WTC11 (cell line): ENCODE data around the gene TLK1. TPM values are rescaled to one million over a fixed set of nuclear protein-coding genes. Genes with fewer than 3 reads are reported as not detected.

Source experiments
- ATAC-seq: fragments of 200-7000 bp; cut with Tn5 transposase; 2 replicates; pipeline ENCODE4 v1.10.0; 2021; ENCODE audit warnings: mild to moderate bottlenecking, moderate library complexity
- CTCF ChIA-PET: fragments of 300-600 bp; sonication (Branson Sonifier 250); formaldehyde crosslinking; loops from one replicate; lab custom pipeline; 2021; ENCODE audit warnings: antibody characterized with exemption; lab: Charles Lee
- POLR2A ChIA-PET: fragments of 350-600 bp; sonication (Branson Sonifier 250); formaldehyde crosslinking; loops from one replicate; lab custom pipeline; 2021; ENCODE audit warnings: antibody characterized with exemption; lab: Charles Lee
- DNase-seq: peaks from one replicate; pipeline ENCODE4 v3.0.0; 2021; ENCODE audit warnings: low spot score
- H3K27ac Mint-ChIP-seq: 2 replicates; pipeline ENCODE4 v1.8.0; 2021; ENCODE audit warnings: mixed read lengths
- H3K27me3 Mint-ChIP-seq: 2 replicates; pipeline ENCODE4 v1.8.0; 2021; ENCODE audit warnings: low read depth, mild to moderate bottlenecking, moderate library complexity, mixed read lengths
- H3K36me3 Mint-ChIP-seq: 2 replicates; pipeline ENCODE4 v1.8.0; 2021; ENCODE audit warnings: mixed read lengths
- H3K4me1 Mint-ChIP-seq: 2 replicates; pipeline ENCODE4 v1.8.0; 2022; ENCODE audit warnings: mixed read lengths
- H3K4me3 Mint-ChIP-seq: 2 replicates; pipeline ENCODE4 v1.8.0; 2021; ENCODE audit warnings: mild to moderate bottlenecking, moderate library complexity, mixed read lengths
- H3K9me3 Mint-ChIP-seq: 2 replicates; pipeline ENCODE4 v1.8.0; 2021; ENCODE audit warnings: mixed read lengths
- ARID4B ChIP-seq: sonication (generic); formaldehyde crosslinking; IDR thresholded peaks from 2 replicates; pipeline ENCODE4 v1.8.0; 2023; ENCODE audit warnings: missing genetic modification reagents, mild to moderate bottlenecking, borderline replicate concordance
- CREB1 ChIP-seq: sonication (generic); formaldehyde crosslinking; IDR thresholded peaks from 2 replicates; pipeline ENCODE4 v1.8.0; 2023; ENCODE audit warnings: mild to moderate bottlenecking, missing genetic modification reagents
- ESRRA ChIP-seq: sonication (generic); formaldehyde crosslinking; IDR thresholded peaks from 2 replicates; pipeline ENCODE4 v1.8.1; 2022; ENCODE audit warnings: mild to moderate bottlenecking, missing genetic modification reagents, borderline replicate concordance
- FOXK1 ChIP-seq: sonication (generic); formaldehyde crosslinking; IDR thresholded peaks from 2 replicates; pipeline ENCODE4 v1.8.0; 2022; ENCODE audit warnings: mild to moderate bottlenecking, moderate library complexity, missing genetic modification reagents
- HMGXB4 ChIP-seq: sonication (generic); formaldehyde crosslinking; IDR thresholded peaks from 2 replicates; pipeline ENCODE4 v1.8.1; 2023; ENCODE audit warnings: mild to moderate bottlenecking, moderate library complexity, missing genetic modification reagents
- IRF2 ChIP-seq: sonication (generic); formaldehyde crosslinking; IDR thresholded peaks from 2 replicates; pipeline ENCODE4 v1.8.0; 2022; ENCODE audit warnings: low read depth, missing genetic modification reagents, borderline replicate concordance
- MYBL2 ChIP-seq: sonication (generic); formaldehyde crosslinking; IDR thresholded peaks from 2 replicates; pipeline ENCODE4 v1.8.1; 2023; ENCODE audit warnings: mild to moderate bottlenecking, moderate library complexity, missing genetic modification reagents
- NFE2L1 ChIP-seq: sonication (generic); formaldehyde crosslinking; IDR thresholded peaks from 2 replicates; pipeline ENCODE4 v1.8.1; 2023; ENCODE audit warnings: missing genetic modification reagents
- NR2C2 ChIP-seq: sonication (generic); formaldehyde crosslinking; IDR thresholded peaks from 2 replicates; pipeline ENCODE4 v1.8.0; 2022; ENCODE audit warnings: mild to moderate bottlenecking, missing genetic modification reagents
- NR3C1 ChIP-seq: sonication (generic); formaldehyde crosslinking; conservative IDR thresholded peaks from 2 replicates; pipeline ENCODE4 v1.8.1; 2023; ENCODE audit warnings: low read depth, mild to moderate bottlenecking, missing genetic modification reagents
- PRDM15 ChIP-seq: sonication (generic); formaldehyde crosslinking; IDR thresholded peaks from 2 replicates; pipeline ENCODE4 v1.8.0; 2022; ENCODE audit warnings: missing genetic modification reagents
- PREB ChIP-seq: sonication (generic); formaldehyde crosslinking; IDR thresholded peaks from 2 replicates; pipeline ENCODE4 v1.8.1; 2022; ENCODE audit warnings: mild to moderate bottlenecking, missing genetic modification reagents, moderate library complexity, borderline replicate concordance
- TEAD1 ChIP-seq: sonication (generic); formaldehyde crosslinking; IDR thresholded peaks from 2 replicates; pipeline ENCODE4 v1.8.0; 2022; ENCODE audit warnings: mild to moderate bottlenecking, missing genetic modification reagents
- TP53 ChIP-seq: sonication (generic); formaldehyde crosslinking; IDR thresholded peaks from 2 replicates; pipeline ENCODE4 v1.8.1; 2023; ENCODE audit warnings: mild to moderate bottlenecking, missing genetic modification reagents
- ZNF232 ChIP-seq: sonication (generic); formaldehyde crosslinking; IDR thresholded peaks from 2 replicates; pipeline ENCODE4 v1.8.0; 2022; ENCODE audit warnings: mild to moderate bottlenecking, missing genetic modification reagents
- ZNF281 ChIP-seq: sonication (generic); formaldehyde crosslinking; IDR thresholded peaks from 2 replicates; pipeline ENCODE4 v1.8.0; 2023; ENCODE audit warnings: mild to moderate bottlenecking, missing genetic modification reagents
- ZNF317 ChIP-seq: sonication (generic); formaldehyde crosslinking; IDR thresholded peaks from 2 replicates; pipeline ENCODE4 v1.8.1; 2023; ENCODE audit warnings: low read depth, mild to moderate bottlenecking, moderate library complexity, missing genetic modification reagents, borderline replicate concordance
- ZNF671 ChIP-seq: fragments of 250-450 bp; sonication (Bioruptor Pico); IDR thresholded peaks from 2 replicates; pipeline ENCODE4 v1.8.0; 2021; ENCODE audit warnings: mild to moderate bottlenecking
- total RNA-seq: library from RNA; stranded (reverse); gene quantifications from 3 replicates; pipeline ENCODE4 v1.2.3, GENCODE V29; 2021
- TF ChIP-seq, protein P1 (sequence below): fragments of 250-450 bp; sonication (Bioruptor Pico); conservative IDR thresholded peaks from 2 replicates; pipeline ENCODE4 v1.9.0; 2021; ENCODE audit warnings: mild to moderate bottlenecking

TLK1 gene
- total RNA-seq, 1 experiment from 2014 or later: 91.1 TPM

GRCh38 chr2:170943041-170943440 lies 217.7 kb downstream of the TLK1 start (continued):
- TF ChIP-seq PRDM15 (CRISPR knock-in tag): no peak
- TF ChIP-seq NFE2L1 (CRISPR knock-in tag): no peak
- no peak for TF ChIP-seq NR2C2 (CRISPR knock-in tag)
- TF ChIP-seq ZNF281: no peak

DNA sequence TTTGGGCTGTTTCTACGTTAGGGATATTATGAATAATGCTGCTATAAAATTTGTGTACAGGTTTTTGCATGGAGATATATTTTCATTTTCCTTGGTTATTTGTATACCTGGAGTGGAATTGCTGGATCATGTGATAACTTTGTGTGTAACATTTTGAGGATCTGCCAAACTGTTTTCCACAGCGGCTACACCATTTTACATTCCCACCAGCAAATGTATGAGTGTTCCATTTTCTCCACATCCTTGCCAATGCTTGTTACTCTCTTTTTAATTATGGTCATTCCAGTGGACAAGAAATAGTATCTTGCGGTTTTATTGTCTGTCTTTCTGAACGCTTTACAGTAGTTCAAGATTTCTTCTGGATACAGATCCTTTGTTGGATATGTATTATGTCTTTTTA lies 218.1 kb downstream of the TLK1 start:
- no peak for ATAC-seq
- no peak for TF ChIP-seq ZNF317 (CRISPR knock-in tag)
- TF ChIP-seq PREB (CRISPR knock-in tag): no peak
- TF ChIP-seq, protein P1, sequence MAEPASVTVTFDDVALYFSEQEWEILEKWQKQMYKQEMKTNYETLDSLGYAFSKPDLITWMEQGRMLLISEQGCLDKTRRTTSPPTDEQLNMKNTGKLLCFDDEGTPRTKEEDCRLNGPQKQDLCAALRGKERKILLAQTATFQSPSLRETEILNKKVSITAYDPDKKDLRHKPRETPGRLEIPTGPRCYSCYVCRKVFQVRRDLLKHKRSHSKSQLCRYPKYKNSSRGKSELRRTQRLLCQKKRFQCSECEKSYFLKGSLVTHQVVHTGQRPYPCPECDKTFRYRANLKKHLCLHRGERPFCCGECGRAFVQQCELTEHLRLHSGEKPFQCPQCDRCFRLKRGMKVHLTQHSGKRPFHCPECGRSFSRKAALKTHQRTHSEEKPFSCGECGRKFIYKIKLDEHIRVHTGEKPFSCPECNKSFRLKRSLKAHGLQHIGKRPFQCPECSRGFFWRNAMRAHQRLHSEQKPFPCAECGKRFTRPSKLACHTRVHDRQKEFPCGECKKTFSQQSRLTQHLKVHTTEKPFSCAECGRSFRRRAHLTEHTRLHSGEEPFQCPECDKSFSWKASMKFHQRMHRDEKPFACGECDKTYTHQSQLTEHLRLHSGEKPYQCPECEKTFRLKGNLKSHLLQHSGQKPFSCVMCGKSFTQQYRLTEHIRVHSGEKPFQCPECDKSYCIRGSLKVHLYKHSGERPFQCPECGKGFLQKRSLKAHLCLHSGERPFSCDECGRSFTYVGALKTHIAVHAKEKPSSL (CRISPR knock-in tag): no peak
- TF ChIP-seq NR3C1: no peak
- no peak for TF ChIP-seq HMGXB4 (CRISPR knock-in tag)
- TF ChIP-seq TP53 (CRISPR knock-in tag): no peak
- no peak for TF ChIP-seq ZNF232 (CRISPR knock-in tag)
- no peak for TF ChIP-seq CREB1
- no peak for TF ChIP-seq TEAD1
- no peak for TF ChIP-seq IRF2 (CRISPR knock-in tag)
- no peak for TF ChIP-seq FOXK1 (CRISPR knock-in tag)
- no peak for TF ChIP-seq NR2C2 (CRISPR knock-in tag)
- TF ChIP-seq ZNF671 (CRISPR knock-in tag): no peak
- no peak for TF ChIP-seq ARID4B (CRISPR knock-in tag)
- TF ChIP-seq MYBL2: no peak
- TF ChIP-seq ESRRA (CRISPR knock-in tag): no peak
- ChIA-PET CTCF (interaction anchor here (1.0 to 1.8 kb wide), 2 partner anchors 14 to 97 kb away, joined by 5 to 6 read pairs; partner anchors contain the start of gene GORASP2), POLR2A (no interaction called here)
- 0 out of 2 replicates have a peak overlapping the region, but pooled peaks have one; percentile 42 for H3K27ac Mint-ChIP-seq
- DNase-seq: no peak
- peaks cover 27% of the 10 kb centered on the region for H3K4me1 Mint-ChIP-seq
- H3K27me3 Mint-ChIP-seq: no peaks in the 10 kb centered on the region
- H3K4me3 Mint-ChIP-seq: no peak overlapping the region
- H3K9me3 Mint-ChIP-seq: no peaks in the 10 kb centered on the region
- H3K36me3 Mint-ChIP-seq: no peaks in the 10 kb centered on the region
